NB4 (cell line): ENCODE measurements around the gene GFOD1.

ENCODE experiments used
- CTCF ChIP-seq: IDR thresholded peaks from one replicate; pipeline ENCODE4 v1.5.1; 2012; ENCODE audit warnings: low read depth, low read length
- MAX ChIP-seq: IDR thresholded peaks from 2 replicates; pipeline ENCODE4 v1.6.1; 2011; ENCODE audit warnings: low read depth, low read length
- MYC ChIP-seq: IDR thresholded peaks from 2 replicates; pipeline ENCODE4 v1.6.1; 2011; ENCODE audit warnings: low read depth, low read length
- POLR2A ChIP-seq: IDR thresholded peaks from 2 replicates; pipeline ENCODE4 v1.6.1; 2011; ENCODE audit warnings: mild to moderate bottlenecking; ENCODE audit not compliant: insufficient read length; ENCODE audit errors: extremely low read depth

- TF ChIP-seq CTCF (no peak), MYC (no peak), POLR2A (no peak), MAX (no peak)
Measured at GRCh38 chr6:13431059-13431656, 56.2 kb downstream of the GFOD1 start.
